SU-DHL-6 (cell line): Measurements from ENCODE around the gene CEBPB.

Source experiments
- H2AFZ ChIP-seq: fragments of 200-600 bp; sonication (generic); 2 replicates; pipeline ENCODE4 v1.6.1; 2014; ENCODE audit warnings: low read depth, mild to moderate bottlenecking, moderate library complexity, mixed read lengths, antibody characterized with exemption, low read length; ENCODE audit not compliant: severe bottlenecking
- H3F3A ChIP-seq: fragments of 200-600 bp; shearing (Covaris generic); 2 replicates; pipeline ENCODE4 v1.6.0; 2016; ENCODE audit warnings: antibody characterized with exemption, mild to moderate bottlenecking; ENCODE audit not compliant: insufficient read depth
- H3K27ac ChIP-seq: fragments of 200-600 bp; sonication (generic); 2 replicates; pipeline ENCODE4 v1.5.1; 2016; ENCODE audit warnings: low read depth, mild to moderate bottlenecking, low read length, moderate library complexity, mixed read lengths
- H3K27me3 ChIP-seq: fragments of 200-600 bp; sonication (generic), shearing (Covaris generic); 2 replicates; pipeline ENCODE4 v1.6.0; 2014; ENCODE audit warnings: mild to moderate bottlenecking, low read length
- H3K36me3 ChIP-seq: fragments of 200-600 bp; sonication (generic); 2 replicates; pipeline ENCODE4 v1.6.1; 2014; ENCODE audit warnings: mild to moderate bottlenecking, low read length, mixed read lengths
- H3K4me2 ChIP-seq: fragments of 300-600, 200-600 bp; shearing (Covaris generic), sonication (generic); 2 replicates; pipeline ENCODE4 v1.6.0; 2014; ENCODE audit warnings: low read length, low read depth, mild to moderate bottlenecking; ENCODE audit not compliant: poor library complexity, severe bottlenecking
- H3K4me3 ChIP-seq: fragments of 200-600 bp; sonication (generic); 2 replicates; pipeline ENCODE4 v1.5.1; 2014; ENCODE audit warnings: antibody characterized with exemption, low read length, mild to moderate bottlenecking, mixed read lengths; ENCODE audit not compliant: insufficient read depth, poor library complexity, severe bottlenecking
- H3K79me2 ChIP-seq: fragments of 200-600 bp; sonication (generic); 2 replicates; pipeline ENCODE4 v1.6.1; 2014; ENCODE audit warnings: mild to moderate bottlenecking, low read length, moderate library complexity; ENCODE audit not compliant: insufficient read depth
- H3K9ac ChIP-seq: fragments of 200-600 bp; sonication (generic); 2 replicates; pipeline ENCODE4 v1.7.0; 2014; ENCODE audit warnings: mild to moderate bottlenecking, low read length
- H3K9me2 ChIP-seq: fragments of 200-600 bp; sonication (generic); replicated peaks from 2 replicates; pipeline ENCODE4 v1.6.1; 2014; ENCODE audit warnings: low read length; ENCODE audit not compliant: insufficient read depth
- H3K9me3 ChIP-seq: fragments of 200-600 bp; sonication (generic); 2 replicates; pipeline ENCODE4 v1.6.1; 2014; ENCODE audit warnings: low read length, mixed read lengths; ENCODE audit not compliant: insufficient read depth
- H4K20me1 ChIP-seq: fragments of 200-600 bp; sonication (generic); 2 replicates; pipeline ENCODE4 v1.6.1; 2014; ENCODE audit warnings: low read depth, mild to moderate bottlenecking, antibody characterized with exemption, low read length, moderate library complexity, mixed read lengths
- CTCF ChIP-seq: fragments of 200-600 bp; sonication (generic); IDR thresholded peaks from one replicate; pipeline ENCODE4 v1.5.1; 2017; ENCODE audit warnings: antibody characterized with exemption, mild to moderate bottlenecking, low read length, moderate library complexity; ENCODE audit not compliant: insufficient read depth, poor library complexity, severe bottlenecking
- EZH2phosphoT487 ChIP-seq: fragments of 200-600 bp; sonication (generic), shearing (Covaris generic); conservative IDR thresholded peaks from 2 replicates; pipeline ENCODE4 v1.6.1; 2018; ENCODE audit warnings: mild to moderate bottlenecking, antibody characterized with exemption, low read length, moderate library complexity, mixed read lengths

CEBPB gene

GRCh38 chr20:50215926-50216325 lies 25.3 kb downstream of the CEBPB start:
- Histone ChIP-seq H3K9ac (no peak overlapping the region), H3K79me2 (no peaks in the 10 kb centered on the region), H3K4me3 (no peak overlapping the region), H3K9me2 (no peaks in the 10 kb centered on the region), H4K20me1 (no peaks in the 10 kb centered on the region), H3K9me3 (no peaks in the 10 kb centered on the region), H3K27me3 (no peaks in the 10 kb centered on the region), H2AFZ (no peak overlapping the region), H3K36me3 (no peaks in the 10 kb centered on the region), H3F3A (no peaks in the 10 kb centered on the region), H3K4me2 (no peak overlapping the region), H3K27ac (no peak overlapping the region)
- TF ChIP-seq CTCF (no peak), EZH2phosphoT487 (no peak)

- H3K79me2 ChIP-seq = no peaks in the 10 kb centered on the region
- H3K36me3 ChIP-seq = no peaks in the 10 kb centered on the region
- no peak overlapping the region for H2AFZ ChIP-seq
- H3F3A ChIP-seq = no peaks in the 10 kb centered on the region
- H3K27ac ChIP-seq = no peak overlapping the region
- no peak overlapping the region for H3K4me3 ChIP-seq
- TF ChIP-seq CTCF (no peak), EZH2phosphoT487 (no peak)
- H3K9me3 ChIP-seq = no peaks in the 10 kb centered on the region
- H3K9me2 ChIP-seq = no peaks in the 10 kb centered on the region
- no peak overlapping the region for H3K4me2 ChIP-seq
- H4K20me1 ChIP-seq = no peaks in the 10 kb centered on the region
- no peaks in the 10 kb centered on the region for H3K27me3 ChIP-seq
- H3K9ac ChIP-seq = no peak overlapping the region
Measured at GRCh38 chr20:50216543-50217206, 26.0 kb downstream of the CEBPB start.

GRCh38 chr20:50217207-50217949 lies 26.7 kb downstream of the CEBPB start:
- no peaks in the 10 kb centered on the region for H3K9me3 ChIP-seq
- no peak overlapping the region for H3K4me3 ChIP-seq
- no peak overlapping the region for H3K27ac ChIP-seq
- TF ChIP-seq EZH2phosphoT487 (no peak), CTCF (no peak)
- H3K36me3 ChIP-seq = no peaks in the 10 kb centered on the region
- no peak overlapping the region for H2AFZ ChIP-seq
- H3K79me2 ChIP-seq = no peaks in the 10 kb centered on the region
- no peak overlapping the region for H3K4me2 ChIP-seq
- no peaks in the 10 kb centered on the region for H3F3A ChIP-seq
- no peaks in the 10 kb centered on the region for H3K9me2 ChIP-seq
- H3K27me3 ChIP-seq = no peaks in the 10 kb centered on the region
- H4K20me1 ChIP-seq = no peaks in the 10 kb centered on the region
- H3K9ac ChIP-seq = no peak overlapping the region
